Measurements from ENCODE around the gene ADCY2.
A peak's percentile ranks its signal among the peaks of the same experiment; 100 is the strongest.

Gene ADCY2

GRCh38 chr5:7395947-7396712 lies at the start of gene ADCY2:
Gene ADCY2 (plus strand): TSS chr5:7396138. CDS start chr5:7396297, 159 bp downstream.
- DNase-seq = no peak

GRCh38 chr5:7347377-7347776 lies 48.6 kb upstream of the ADCY2 start:
- no peak for DNase-seq

DNA sequence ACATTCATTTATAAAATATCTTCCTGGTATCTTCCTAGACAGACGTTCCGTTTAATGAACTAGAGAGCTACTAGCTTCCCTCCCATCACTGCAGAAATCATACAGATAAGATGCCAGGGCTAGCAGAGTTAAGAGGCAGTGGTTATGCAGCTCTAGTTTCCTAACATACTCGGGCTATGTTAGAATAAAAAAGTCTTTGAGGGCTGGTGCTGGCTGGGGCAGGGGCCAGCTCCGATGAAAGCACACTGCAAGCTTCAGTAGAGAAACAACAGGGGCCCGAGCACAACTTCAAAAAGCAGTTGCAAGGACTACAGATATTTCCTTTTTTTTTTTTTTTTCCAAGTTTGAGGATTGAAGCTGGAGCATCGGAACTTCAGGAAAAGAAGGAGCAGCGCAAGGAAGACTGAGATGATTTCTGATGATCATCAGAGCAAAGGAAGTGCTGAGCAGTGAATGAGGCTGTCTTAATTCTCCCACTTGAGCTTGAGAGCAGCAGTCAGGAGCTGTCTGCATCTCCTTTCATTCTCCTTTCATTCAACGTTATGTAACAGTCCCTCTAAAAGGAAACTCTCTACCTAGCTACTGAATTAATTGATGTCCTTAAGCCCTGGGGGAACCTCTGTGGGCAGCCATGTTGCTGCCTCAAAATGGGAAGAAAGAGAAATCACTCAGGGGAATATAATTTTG lies 47.6 kb upstream of the ADCY2 start:
- DNase-seq = no peak

- no peak for DNase-seq
These were observed 34.3 kb upstream of the ADCY2 start for GRCh38 chr5:7361593-7361992.

GRCh38 chr5:7363067-7363677 lies 32.8 kb upstream of the ADCY2 start:
- DNase-seq = no peak

GRCh38 chr5:7364226-7364875 lies 31.6 kb upstream of the ADCY2 start:
- DNase-seq = no peak

DNA sequence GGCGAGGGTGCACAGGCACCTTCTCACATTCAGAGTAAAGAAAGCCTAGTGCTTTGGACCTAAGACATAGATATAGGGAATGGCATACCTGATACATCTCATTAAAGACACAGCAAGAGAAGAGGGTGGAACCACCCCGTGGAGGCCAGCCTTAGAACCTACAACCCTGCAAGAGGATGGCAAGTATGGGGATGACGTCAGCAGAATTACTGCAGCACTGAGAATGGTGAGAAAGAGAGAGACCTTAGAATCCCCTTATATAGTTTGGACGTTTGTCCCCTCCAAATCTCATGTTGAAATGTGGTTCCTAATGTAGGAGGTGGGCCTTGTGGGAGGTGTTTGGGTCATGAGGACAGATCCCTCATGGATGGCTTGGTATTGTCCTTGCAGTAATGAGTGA lies 28.2 kb upstream of the ADCY2 start:
- no peak for DNase-seq

- DNase-seq = no peak
These were observed 23.5 kb upstream of the ADCY2 start for GRCh38 chr5:7372399-7372798.

DNA sequence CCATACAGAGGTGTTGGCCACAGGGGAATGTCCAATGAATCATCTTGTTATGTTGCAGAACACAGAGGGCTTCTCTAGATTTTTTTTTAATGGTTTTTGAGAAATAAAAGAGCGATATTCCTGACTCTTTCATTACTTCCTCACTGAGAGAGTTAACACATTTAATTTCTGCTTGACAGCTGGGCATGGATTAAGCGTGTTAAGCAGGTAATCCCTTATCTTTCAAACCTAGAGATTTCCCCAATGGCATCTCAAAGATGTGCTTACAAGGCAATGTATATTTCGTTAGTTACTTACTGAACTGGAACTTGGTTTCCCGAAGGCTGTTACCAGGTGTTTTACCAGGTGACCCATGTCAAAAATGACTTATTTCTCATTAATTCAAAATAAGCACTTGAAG lies 21.8 kb upstream of the ADCY2 start:
- no peak for DNase-seq

DNA sequence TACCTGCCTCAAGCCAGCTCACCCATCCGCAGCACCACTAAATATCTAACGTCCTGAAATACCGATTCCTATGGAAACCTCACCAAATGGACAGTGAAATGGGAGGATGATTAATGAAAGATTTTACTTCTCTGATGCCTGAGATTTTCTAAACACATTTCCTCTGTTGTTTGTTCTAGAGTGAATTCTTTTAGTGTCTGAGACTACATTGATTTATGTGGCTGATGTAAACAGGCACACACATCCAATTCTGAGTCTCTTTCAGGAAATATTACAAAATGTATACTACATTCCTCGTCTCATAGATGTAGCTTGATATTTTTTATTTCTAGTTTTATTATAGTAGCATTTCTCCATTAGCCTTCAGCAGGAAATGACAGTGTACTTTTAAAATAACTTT lies 20.5 kb upstream of the ADCY2 start:
- no peak for DNase-seq

DNA sequence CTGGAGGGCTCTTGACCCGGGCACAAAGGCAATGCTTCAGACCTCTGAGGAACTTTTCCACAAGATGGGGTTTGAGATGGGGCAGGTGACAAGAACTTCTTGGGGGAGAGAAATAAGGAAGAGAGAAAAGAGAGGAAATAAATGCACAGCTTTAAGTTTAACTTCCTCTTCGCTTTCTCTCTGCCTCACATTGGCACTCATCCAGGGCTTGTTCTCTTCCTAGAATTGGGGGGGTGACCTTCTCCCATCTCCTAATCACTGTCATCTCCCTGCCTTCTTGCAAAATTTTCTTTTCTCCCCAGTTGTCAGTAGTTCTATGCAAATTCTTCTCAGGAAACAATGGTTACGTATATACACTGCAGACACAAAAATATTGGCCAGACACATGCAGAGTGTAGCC lies 19.1 kb upstream of the ADCY2 start:
- DNase-seq = no peak

- no peak for DNase-seq
These were observed 18.2 kb upstream of the ADCY2 start for GRCh38 chr5:7377761-7378160.

- DNase-seq = no peak
These were observed 13.3 kb upstream of the ADCY2 start for GRCh38 chr5:7382588-7382987.

GRCh38 chr5:7385681-7386080 lies 10.3 kb upstream of the ADCY2 start:
- no peak for DNase-seq

- no peak for DNase-seq
These were observed 7.4 kb upstream of the ADCY2 start for GRCh38 chr5:7388553-7388952.

DNA sequence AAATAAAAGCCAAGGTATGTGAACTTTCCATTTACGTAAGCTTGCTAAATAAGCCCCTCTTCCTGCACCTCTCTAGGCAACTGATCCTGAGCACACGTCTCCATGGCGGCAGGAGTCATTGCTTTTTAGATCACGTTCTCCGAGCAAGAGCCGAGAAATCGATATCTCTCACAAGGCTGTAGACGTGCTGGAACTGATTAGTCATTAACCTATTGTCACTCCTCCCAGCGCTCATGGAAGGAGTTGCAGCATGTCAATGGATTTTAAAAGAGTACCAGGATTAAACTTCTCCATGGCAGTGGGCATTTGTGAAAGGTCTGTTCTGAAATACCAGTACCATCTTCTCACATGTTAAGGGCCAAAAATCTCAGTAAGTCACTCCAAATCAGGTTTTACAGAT lies 4.7 kb upstream of the ADCY2 start:
- no peak for DNase-seq

- DNase-seq = peak; percentile 53
These were observed 3.9 kb upstream of the ADCY2 start for GRCh38 chr5:7391814-7392692.

DNA sequence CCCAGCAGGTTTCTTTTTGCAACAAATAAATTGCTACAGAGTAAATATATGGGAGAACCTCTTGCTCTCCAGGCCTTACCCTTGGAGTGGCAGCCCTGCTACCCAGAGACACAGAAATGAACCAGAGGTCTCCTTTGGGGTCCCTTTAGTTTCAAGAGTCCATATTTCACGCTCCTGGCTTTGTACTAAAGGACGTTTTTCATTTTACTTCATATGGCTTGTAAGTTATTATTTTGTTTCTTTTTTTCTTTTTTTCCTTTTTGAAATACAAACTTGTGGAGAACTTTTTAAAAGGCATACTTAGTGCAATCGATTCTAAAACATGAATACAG lies 3.3 kb upstream of the ADCY2 start:
- no peak for DNase-seq

- no peak for DNase-seq
These were observed 1.8 kb upstream of the ADCY2 start for GRCh38 chr5:7393921-7394799.

DNA sequence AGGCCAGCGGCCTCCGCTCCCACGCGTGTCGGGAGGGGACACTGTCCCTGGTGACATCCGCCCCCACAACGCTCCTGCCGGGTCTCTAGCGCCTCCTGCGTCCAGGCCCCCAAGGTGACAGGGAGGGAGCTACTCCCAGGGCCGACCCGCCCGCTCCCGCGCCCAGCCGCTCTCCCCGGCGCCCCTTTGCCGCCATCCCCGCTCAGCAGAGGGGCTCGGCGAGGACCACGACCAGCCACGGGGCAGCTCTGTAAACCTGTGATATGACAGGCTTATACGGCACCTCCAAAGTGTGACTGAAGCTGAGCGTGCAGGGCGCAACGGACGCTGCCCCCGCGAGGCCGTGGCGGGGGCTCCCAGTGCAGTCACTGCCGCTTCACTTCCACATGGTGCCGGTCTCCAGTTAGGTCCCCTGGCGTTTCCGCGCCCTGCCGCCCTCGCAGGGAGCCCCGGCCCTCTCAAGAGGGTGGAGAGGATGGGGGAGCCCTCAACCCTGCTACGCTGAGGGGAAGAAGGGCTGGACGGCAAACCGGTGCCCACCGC lies 978 bp upstream of the ADCY2 start:
- no peak for DNase-seq

GRCh38 chr5:7395432-7395946 lies 449 bp upstream of the ADCY2 start:
- no peak for DNase-seq

Data from NCI-H2081 treated with DMSO at 0.1 percent for 48 hours (cell line).